Right lobe of liver (tissue), 6 donors: ENCODE measurements around the gene KRT33B. TPM values are rescaled to one million over a fixed set of nuclear protein-coding genes. Genes with fewer than 3 reads are reported as not detected.

Experiments used
- ATAC-seq, 4 donors: fragments of 200-7000 bp; cut with Tn5 transposase; one replicate each; pipeline ENCODE4 v1.9.1; 2020; ENCODE audit warnings: mild to moderate bottlenecking in 4 of 4, moderate library complexity in 4 of 4
- DNase-seq, 3 donors: peaks; one replicate each; pipeline ENCODE4 v3.0.0-alpha.2; 2020
- H3K27ac ChIP-seq, 3 donors: fragments of 200-600 bp; one replicate each; pipeline ENCODE4 v1.8.0; 2022
- H3K27me3 ChIP-seq, 2 donors: fragments of 200-600 bp; one replicate each; pipeline ENCODE4 v1.8.0; 2022
- H3K36me3 ChIP-seq, 4 donors: fragments of 200-600 bp; sonication (generic) in 1 of 4; one replicate each; pipeline versions ENCODE4 v1.5.1 to v1.8.0; 2017 to 2022; ENCODE audit warnings: control low read depth in 1 of 4
- H3K4me1 ChIP-seq, 4 donors: fragments of 200-600 bp; sonication (generic) in 1 of 4; one replicate each; pipeline versions ENCODE4 v1.5.1 to v1.8.0; 2017 to 2022; ENCODE audit warnings: control low read depth in 1 of 4
- H3K4me3 ChIP-seq, 3 donors: fragments of 200-600 bp; one replicate each; pipeline ENCODE4 v1.8.0; 2022
- H3K9me3 ChIP-seq, 4 donors: fragments of 200-600 bp; sonication (generic) in 1 of 4; one replicate each; pipeline versions ENCODE4 v1.5.1 to v1.8.0; 2017 to 2022; ENCODE audit warnings: control low read depth in 1 of 4
- POLR2A ChIP-seq: fragments of 450-650 bp; IDR thresholded peaks from one replicate; pipeline ENCODE4 v1.6.1; 2017; ENCODE audit warnings: antibody characterized with exemption, mild to moderate bottlenecking
- WGBS: methylation state at CpG from one replicate; pipeline ENCODE4 v1.1.6; 2018; ENCODE audit warnings: low coverage, low lambda C conversion rate; ENCODE audit not compliant: insufficient coverage; ENCODE audit errors: missing lambda C conversion rate; 5-methylcytosine and 5-hydroxymethylcytosine counted together
- intact Hi-C, 2 donors: fragments of 100-400 bp; cut with DNase I; formaldehyde crosslinking; loops; one replicate each; pipeline versions ENCODE4 v1.11.2 to v1.14.1; 2022
- total RNA-seq, 6 experiments: library from RNA; depleted of rRNA in 2 of 6; stranded (reverse); fragments of >200 nt in 2 of 6; fragmentation: NEBNext Ultra II Directional in 3 of 6; extraction: Animal tissue kit (Norgen Biotek cat#: 25700) in 3 of 6; gene quantifications; one replicate each; pipeline versions ENCODE4 v1.1.0 to v1.2.4, GENCODE V29; 2016 to 2023
- TF ChIP-seq, protein P1 (sequence below), 4 donors: fragments of 200-600 bp in 3 of 4; fragments of 450-650 bp in 1 of 4; IDR thresholded peaks; one replicate each; pipeline versions ENCODE4 v1.5.1 to v1.8.0; 2016 to 2022; ENCODE audit warnings: antibody characterized with exemption in 4 of 4, mild to moderate bottlenecking in 2 of 4
- donor health status: DM: no; HTN: yes; CAD: no.
- donor health status: DM: no; HTN: no; CAD: no.
- donor health status: DM: no; HTN: no; CAD: no.
- donor health status: DM: no; HTN: yes; CAD: no.
- donor health status: DM: no; HTN: yes; CAD: no.

The KRT33B gene
- total RNA-seq, 6 experiments from 2014 or later: not detected

DNA sequence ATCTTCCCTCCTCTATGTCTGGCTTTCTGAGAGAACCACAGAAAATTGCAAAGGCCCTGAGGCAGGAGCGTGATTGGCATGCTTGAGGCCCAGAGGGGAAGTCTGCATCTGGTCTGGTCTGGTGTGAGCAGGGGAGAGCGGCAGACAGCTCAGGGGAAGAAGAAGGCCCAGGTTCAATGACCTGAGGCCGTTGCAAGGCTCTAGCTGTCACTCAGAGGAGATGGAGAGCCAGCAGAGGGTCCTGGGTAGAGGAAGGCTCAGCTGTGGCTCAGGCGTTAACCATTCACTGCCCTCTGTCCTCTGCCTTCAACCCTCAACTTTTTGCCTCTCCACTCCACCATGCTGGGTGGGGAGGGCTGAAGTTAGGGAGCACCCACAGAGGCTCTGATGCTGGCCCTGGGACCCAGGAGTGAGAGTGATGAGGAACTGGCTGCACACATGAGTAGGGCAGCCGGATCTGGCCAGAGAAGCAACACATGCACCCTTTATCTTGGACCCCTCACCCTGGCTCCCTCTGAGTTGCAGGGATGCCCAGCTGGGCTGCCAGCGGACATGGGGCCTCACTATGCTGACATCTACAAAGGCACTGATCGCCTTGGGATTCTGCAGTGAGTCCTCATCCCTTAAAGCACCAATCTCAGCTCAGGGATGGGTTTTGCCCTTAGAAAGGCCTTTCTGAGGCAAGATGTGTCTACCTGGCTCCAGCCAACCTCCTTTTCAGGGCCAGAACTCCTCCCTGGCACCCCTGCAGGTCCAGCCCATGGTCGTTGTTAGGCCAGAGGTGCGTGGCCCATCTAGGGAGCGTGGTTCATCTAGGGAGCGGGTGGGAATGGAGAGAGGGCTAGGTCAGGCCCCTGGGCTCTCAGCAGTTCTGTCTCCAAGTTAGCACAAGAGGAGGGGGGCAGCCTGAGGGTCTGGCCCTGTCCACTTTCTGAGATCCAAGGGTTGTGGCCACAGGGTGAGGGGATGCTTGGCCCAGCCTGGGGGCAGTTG is 46.4 kb downstream of the KRT33B start:
- 60% methylated on average over 1 of the region's 11 CpGs for WGBS
- TF ChIP-seq POLR2A: no peak
- TF ChIP-seq, protein P1, sequence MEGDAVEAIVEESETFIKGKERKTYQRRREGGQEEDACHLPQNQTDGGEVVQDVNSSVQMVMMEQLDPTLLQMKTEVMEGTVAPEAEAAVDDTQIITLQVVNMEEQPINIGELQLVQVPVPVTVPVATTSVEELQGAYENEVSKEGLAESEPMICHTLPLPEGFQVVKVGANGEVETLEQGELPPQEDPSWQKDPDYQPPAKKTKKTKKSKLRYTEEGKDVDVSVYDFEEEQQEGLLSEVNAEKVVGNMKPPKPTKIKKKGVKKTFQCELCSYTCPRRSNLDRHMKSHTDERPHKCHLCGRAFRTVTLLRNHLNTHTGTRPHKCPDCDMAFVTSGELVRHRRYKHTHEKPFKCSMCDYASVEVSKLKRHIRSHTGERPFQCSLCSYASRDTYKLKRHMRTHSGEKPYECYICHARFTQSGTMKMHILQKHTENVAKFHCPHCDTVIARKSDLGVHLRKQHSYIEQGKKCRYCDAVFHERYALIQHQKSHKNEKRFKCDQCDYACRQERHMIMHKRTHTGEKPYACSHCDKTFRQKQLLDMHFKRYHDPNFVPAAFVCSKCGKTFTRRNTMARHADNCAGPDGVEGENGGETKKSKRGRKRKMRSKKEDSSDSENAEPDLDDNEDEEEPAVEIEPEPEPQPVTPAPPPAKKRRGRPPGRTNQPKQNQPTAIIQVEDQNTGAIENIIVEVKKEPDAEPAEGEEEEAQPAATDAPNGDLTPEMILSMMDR (IDR thresholded peaks at IDR 0.05): no peak
- H3K27ac ChIP-seq: no peak overlapping the region
- no peaks in the 10 kb centered on the region for H3K9me3 ChIP-seq
- DNase-seq (no peak), ATAC-seq (no peak)
- intact Hi-C loops: loop anchor here in 1 of 2 donors (10.0 kb wide), 1 partner anchor 428 kb away; no protein-coding TSS in a partner anchor
- H3K4me1 ChIP-seq: no peaks in the 10 kb centered on the region
- no peaks in the 10 kb centered on the region for H3K36me3 ChIP-seq
- no peak overlapping the region for H3K4me3 ChIP-seq
- H3K27me3 ChIP-seq: no peaks in the 10 kb centered on the region

DNA sequence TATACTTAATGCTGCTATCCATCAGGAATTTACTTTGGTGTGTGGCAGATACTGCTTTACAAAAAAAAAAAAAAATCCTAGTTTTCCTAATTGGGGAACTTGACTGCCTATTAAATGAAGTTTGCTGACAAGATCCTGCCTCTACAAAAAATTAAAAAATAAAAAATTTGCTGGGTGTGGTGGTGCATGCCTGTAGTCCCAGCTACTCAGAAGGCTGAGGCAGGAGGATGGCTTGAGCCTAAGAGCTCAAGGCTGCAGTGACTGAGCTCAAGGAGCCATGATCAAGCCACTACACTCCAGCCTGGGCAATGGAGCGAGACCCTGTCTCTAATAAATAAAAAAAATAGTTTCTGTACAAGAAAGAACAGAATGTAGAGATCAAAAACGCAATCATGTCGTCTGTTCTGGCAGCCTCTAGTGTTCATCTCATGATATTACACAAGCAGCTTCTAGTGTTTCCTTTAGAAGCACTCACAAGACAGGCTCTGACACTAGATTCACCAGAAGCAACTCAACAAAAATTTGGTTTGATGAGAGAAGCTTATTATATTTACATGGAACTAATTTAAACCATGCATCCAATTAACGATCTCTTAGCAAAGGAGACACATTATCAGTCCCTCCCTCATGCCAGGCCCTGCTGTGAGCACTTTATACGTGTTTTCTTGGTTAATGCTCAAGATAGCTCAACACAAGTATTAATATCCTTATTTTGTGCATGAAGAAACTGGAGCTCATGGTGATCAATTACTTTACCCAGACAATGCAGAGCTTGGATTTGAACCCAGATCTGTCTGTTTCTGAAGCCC is 47.3 kb downstream of the KRT33B start:
- no peaks in the 10 kb centered on the region for H3K9me3 ChIP-seq
- DNase-seq (no peak), ATAC-seq (peak; percentile 57 to 81 (median 70))
- H3K27ac ChIP-seq: no peak overlapping the region
- no peak overlapping the region for H3K4me3 ChIP-seq
- intact Hi-C loops: loop anchor here in 1 of 2 donors (10.0 kb wide), 1 partner anchor 427 kb away; no protein-coding TSS in a partner anchor
- no peaks in the 10 kb centered on the region for H3K4me1 ChIP-seq
- no peaks in the 10 kb centered on the region for H3K36me3 ChIP-seq
- TF ChIP-seq, protein P1 (IDR thresholded peaks at IDR 0.05): peak; percentile 66 to 72 (median 67)
- TF ChIP-seq POLR2A: no peak
- 28% methylated on average over 5 of the region's 5 CpGs for WGBS
- no peaks in the 10 kb centered on the region for H3K27me3 ChIP-seq

DNA sequence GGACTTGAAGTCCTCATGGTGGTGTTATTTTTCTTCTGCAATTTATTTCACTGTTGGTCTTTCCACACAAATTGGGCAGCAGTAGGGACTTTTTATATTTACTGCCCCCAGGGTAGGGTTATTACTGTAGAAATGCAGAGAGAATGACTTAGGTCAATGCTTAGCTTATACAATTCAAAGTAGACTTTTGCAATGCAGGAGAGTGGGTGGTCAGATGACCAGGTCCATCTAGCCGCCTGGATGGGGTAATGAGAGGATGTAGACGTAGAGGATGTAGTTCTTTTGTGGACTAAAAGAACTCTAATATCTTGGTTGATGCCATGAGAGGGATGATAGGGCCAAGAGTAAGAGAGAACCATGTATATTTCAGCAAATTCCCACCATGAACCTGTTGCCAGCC is 51.4 kb downstream of the KRT33B start:
- WGBS: 41% methylated on average over 2 of the region's 2 CpGs
- H3K27ac ChIP-seq: no peak overlapping the region
- no peaks in the 10 kb centered on the region for H3K9me3 ChIP-seq
- H3K4me3 ChIP-seq: no peak overlapping the region
- intact Hi-C loops: no loop called here
- H3K36me3 ChIP-seq: no peaks in the 10 kb centered on the region
- H3K27me3 ChIP-seq: no peaks in the 10 kb centered on the region
- ATAC-seq (no peak), DNase-seq (no peak)
- H3K4me1 ChIP-seq: no peaks in the 10 kb centered on the region
- no peak for TF ChIP-seq POLR2A
- TF ChIP-seq, protein P1 (IDR thresholded peaks at IDR 0.05): no peak

DNA sequence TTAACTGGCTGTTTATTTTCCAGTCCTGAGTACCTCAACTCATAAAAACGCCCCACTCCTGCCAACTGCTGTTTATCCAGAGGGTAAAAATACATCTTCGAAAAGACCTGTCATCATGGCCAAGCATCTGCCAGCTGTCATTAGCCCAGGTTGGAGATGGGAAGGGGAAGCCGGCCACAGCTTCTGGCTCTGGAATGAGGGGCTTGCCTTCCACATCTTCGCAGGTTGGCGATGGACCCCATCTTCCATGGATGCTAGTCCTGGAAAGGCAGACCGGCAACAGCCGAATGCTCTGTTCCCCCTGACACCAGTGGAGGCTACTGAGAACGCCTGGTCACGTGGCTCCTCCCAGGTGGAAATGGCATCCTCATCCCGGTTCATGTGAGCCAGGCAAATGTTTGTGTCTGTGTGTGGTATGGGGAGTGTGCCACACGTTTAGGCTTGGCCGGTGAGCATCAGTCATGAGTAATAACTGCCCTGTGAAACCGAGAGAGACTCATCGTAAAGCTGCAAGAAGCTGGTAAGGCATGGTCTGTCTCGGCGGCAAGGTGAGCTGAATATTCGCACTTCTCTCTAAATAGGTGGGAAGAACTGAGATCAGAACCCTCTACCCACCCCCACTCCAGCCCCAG is 53.7 kb downstream of the KRT33B start:
- WGBS: 64% methylated on average over 17 of the region's 17 CpGs
- ATAC-seq: no peak

More for the DNA sequence above, 53.7 kb downstream of the KRT33B start:
- Histone ChIP-seq H3K27me3 (no peaks in the 10 kb centered on the region), H3K4me3 (no peak overlapping the region), H3K27ac (no peak overlapping the region), H3K9me3 (no peaks in the 10 kb centered on the region), H3K4me1 (no peaks in the 10 kb centered on the region), H3K36me3 (no peaks in the 10 kb centered on the region)
- no peak for DNase-seq
- TF ChIP-seq, protein P1 (IDR thresholded peaks at IDR 0.05): no peak
- TF ChIP-seq POLR2A: no peak
- intact Hi-C loops: no loop called here
